SU-DHL-6 (cell line): ENCODE measurements around the gene CABP2.

Source experiments
- EZH2phosphoT487 ChIP-seq: fragments of 200-600 bp; sonication (generic), shearing (Covaris generic); conservative IDR thresholded peaks from 2 replicates; pipeline ENCODE4 v1.6.1; 2018; ENCODE audit warnings: mild to moderate bottlenecking, antibody characterized with exemption, low read length, moderate library complexity, mixed read lengths
- TF ChIP-seq, protein P1 (sequence below): fragments of 200-600 bp; sonication (generic); IDR thresholded peaks from one replicate; pipeline ENCODE4 v1.5.1; 2017; ENCODE audit warnings: antibody characterized with exemption, mild to moderate bottlenecking, low read length, moderate library complexity; ENCODE audit not compliant: insufficient read depth, poor library complexity, severe bottlenecking

DNA sequence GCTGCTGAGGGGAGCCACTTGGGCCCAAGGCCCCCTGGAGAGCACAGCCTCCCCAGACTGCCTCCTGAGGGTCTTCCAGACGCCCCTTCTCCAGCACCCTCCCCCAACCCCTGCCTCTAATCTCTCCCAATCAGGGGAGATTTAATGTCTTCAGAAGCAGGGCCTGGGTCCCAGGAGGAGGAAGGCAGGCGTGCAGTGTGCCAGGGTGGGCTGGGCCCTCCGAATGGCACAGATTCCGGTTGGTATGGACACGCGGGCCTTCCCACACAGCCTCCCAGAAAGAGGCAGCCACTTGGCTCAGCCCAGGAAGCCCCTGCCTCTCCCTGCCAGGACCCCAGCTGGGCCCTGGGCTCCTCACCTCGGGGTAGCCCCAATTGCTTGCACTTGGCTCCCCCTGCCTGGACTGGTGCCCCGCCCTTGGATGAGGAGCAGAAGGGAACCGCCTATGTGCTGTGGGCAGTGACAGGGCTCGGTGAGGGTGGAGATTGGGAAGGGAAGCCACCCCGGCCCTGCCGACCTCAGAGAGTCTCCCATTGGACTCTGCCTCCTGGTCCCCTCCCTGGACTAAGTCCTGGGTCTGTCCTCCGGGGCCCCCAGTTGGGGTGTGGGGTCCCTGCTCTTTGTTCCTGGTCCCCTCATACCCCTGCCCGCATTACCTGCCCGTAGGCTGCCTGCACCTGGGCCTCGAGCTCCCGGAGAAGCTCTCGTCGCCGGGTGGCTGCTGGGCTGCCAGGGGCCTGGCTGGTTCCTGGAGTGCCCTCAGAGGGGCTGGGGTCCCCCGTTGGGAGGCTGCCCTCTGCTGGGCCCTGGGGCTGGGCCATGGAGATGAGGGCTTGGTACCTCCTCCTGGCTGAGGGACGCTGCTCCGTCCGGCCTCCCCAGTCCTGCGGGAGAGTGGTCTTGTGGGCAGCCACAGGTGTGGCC lies 572 bp upstream of the CABP2 start:
- TF ChIP-seq, protein P1, sequence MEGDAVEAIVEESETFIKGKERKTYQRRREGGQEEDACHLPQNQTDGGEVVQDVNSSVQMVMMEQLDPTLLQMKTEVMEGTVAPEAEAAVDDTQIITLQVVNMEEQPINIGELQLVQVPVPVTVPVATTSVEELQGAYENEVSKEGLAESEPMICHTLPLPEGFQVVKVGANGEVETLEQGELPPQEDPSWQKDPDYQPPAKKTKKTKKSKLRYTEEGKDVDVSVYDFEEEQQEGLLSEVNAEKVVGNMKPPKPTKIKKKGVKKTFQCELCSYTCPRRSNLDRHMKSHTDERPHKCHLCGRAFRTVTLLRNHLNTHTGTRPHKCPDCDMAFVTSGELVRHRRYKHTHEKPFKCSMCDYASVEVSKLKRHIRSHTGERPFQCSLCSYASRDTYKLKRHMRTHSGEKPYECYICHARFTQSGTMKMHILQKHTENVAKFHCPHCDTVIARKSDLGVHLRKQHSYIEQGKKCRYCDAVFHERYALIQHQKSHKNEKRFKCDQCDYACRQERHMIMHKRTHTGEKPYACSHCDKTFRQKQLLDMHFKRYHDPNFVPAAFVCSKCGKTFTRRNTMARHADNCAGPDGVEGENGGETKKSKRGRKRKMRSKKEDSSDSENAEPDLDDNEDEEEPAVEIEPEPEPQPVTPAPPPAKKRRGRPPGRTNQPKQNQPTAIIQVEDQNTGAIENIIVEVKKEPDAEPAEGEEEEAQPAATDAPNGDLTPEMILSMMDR, result no peak
- no peak for TF ChIP-seq EZH2phosphoT487
